ENCODE measurements around the gene OLFML2B.

OLFML2B gene

GRCh38 chr1:162004441-162004950, 19.2 kb downstream of the OLFML2B start:
- no peak for DNase-seq

DNA sequence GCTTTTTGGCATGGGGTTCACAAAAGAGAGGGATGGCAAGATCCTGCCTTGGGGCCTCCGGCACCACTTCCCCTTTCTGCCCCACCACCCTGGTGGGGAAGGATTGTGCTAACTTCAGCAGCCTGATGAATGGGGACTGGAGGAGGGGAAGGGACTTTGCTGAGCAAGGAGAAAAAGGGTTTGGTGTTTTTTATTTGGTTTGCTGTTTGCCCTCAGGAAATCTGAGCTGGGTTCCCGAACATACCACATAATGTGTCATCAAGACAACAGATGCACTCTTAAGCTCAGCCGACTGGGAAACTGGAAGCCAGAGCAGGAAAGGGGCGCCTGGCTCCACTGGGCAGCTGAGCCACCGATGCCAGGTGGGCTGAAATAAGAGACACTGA, 19.8 kb downstream of the OLFML2B start:
- peak; percentile 77 for DNase-seq

DNA sequence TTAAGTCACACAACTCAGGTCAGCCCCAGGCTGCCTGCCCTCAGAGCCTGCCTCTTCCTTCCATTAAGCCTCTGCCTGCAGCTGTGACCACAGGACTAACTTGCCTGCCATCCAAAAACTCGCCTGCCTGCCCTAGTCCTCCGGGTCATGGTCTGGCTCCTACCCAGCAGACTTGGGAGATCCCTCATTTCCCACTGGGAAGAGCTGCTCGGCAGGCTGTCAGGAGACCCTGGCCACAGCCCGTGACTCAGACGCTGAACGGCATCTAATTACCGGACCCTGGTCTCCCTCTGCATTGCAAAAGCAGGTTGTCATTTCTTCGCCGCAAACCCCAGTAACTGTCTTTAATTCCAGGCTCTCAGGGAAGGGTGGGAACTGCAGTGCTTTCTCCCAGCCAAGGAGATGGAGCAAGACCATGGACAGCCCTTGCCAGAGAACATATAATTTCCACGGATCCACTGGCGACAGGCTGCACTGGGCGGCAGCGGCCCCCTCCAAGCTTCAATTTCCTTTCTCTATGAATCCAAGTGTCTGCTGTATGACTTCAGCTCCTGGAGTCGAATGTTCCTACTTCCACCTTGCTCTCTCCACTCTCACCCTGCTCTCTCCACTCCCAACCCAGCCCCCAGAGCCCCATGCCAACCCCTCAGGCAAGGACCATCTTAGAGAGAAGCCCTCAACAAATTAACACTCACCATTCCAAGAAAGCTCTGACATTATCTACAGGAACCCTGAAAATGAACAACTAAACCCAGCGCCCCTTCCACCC, 20.4 kb downstream of the OLFML2B start:
- DNase-seq: no peak

DNA sequence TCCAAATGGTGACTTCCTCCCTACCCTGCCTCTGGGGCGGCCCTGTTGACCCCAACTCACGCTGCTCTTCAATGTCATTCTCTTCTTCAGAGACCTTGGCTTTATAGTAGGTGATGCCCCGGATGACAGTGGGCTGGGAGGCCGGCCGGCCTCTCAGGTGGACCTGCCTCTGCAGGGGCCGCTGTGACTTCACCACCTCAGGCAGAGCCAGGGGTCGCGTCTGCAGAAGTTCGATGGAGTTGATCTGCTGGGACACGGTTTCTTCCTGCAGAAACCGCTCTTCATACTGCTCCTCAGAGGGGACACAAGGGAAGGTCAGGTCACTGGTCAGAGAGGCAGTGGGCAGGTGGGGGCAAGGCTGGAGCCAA, 23.6 kb downstream of the OLFML2B start:
- DNase-seq: no peak

DNA sequence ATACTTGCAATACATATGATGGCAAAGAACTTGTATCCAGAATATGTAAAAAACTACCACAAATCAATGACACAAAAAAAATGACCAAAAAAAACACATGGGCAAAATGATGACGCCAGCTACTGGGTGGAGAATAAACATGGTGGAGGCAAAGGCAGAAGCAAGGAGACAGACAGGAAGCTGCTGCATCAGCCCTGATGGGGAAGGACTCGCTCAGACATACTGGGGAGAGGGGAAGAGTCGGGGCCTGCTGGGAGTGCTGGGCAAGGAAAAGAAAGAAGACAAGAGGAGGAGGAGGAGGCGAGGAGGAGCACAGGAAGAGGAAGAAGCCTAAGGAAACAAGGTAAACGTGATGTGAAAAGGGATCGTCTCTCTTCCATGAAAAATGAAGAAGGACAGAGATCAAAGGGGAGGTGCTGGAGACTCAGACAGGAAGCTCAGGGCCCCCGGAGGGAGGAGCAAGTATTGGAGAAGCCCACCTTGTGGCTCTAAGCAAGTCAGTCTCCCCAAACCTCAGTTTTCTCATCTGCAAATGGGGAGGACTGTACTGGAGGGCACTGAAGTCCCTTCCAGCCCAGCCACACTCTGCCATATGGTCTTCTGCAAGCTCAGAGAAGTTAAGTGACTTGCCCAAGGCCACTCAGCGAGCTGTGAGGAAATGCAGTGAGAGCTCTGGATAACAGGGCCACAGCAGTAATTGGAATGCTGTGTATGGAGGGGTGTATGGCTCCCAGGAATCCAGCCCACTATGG, 24.2 kb downstream of the OLFML2B start:
- DNase-seq: no peak

- no peak for DNase-seq
These were observed 24.9 kb downstream of the OLFML2B start for GRCh38 chr1:161998811-161999210.

GRCh38 chr1:161997152-161997551, 26.5 kb downstream of the OLFML2B start:
- DNase-seq: no peak

GRCh38 chr1:161994175-161994668, 29.4 kb downstream of the OLFML2B start:
- DNase-seq: no peak

DNA sequence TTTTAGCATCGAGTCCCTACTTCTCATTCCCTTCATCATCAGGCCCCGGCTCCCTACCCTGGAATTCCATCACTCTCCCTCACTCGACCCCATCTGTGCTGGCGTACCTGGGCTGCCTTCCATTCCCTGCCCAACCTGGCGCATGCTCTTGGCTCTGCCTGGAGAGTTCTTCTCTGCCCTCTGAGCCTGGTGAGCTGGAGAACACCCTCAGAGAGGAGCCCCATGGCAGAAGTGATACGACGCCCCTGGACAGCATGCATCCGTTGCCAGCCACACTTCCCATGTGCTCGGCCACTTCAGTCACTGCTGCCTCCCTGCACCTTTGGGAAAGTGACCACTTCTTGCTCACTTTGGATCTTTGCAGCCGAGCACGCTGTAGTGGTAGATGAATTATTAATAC, 30.1 kb downstream of the OLFML2B start:
- DNase-seq: no peak

- DNase-seq: no peak
These were observed 33.9 kb downstream of the OLFML2B start for GRCh38 chr1:161989786-161990185.

GRCh38 chr1:161989108-161989507, 34.6 kb downstream of the OLFML2B start:
- no peak for DNase-seq

DNA sequence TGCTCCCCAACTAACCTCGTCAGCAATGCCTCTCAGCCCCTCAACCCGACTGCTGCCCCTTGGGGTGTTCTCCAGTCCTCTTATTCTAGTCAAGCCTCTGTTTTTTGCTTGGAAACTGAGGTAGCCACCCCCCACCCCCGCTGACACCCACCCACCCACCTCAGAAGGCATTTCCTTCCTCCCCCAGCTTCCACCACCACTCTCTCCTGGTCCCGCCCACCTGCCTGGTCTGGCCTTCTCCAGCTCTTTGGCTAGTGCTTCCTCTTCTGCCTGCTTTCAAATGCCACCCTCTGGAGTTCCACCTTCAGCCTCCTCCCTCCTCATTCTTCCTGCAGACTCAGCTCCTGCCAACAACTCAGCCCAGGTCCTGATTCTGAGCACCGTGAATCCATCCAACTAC, 35.3 kb downstream of the OLFML2B start:
- no peak for DNase-seq

DNA sequence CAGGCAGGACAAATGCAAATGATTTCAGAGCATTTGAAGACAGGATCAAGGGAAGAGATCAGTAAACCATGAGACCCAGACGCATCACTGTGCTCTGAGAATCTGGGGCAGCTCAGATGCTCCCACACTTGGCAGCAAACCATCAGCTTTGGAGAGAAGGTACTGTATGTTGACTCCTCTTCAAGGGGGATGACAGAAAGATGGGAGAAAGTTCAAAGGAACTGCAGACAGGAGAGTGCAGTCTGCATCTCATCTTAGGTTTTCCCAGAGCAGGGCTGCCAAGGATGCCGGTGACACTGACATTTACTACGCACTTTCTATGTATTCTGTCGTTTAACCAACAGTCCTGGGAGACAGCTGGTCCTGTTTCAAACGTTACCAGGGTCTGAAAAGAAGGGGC, 35.8 kb downstream of the OLFML2B start:
- DNase-seq: no peak

DNA sequence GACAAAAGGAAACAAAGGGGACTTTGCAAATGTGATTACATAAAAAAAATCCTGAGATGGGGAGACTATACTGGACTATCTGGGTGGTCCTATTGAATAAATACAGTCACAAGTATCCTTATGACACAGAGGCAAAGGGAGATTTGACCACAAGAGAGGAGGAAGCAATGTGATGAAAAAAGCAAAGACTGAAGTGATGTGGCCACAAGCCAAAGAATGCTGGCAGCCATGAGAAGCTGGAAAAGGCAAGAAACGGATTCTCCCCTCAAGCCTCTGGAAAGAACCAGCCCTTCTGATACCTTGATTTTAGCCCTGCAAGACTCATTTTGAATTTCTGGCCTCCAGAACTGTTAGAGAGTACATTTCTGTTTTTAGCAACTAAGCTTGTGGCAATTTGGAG, 36.4 kb downstream of the OLFML2B start:
- DNase-seq: no peak

GRCh38 chr1:161986328-161986727, 37.3 kb downstream of the OLFML2B start:
- no peak for DNase-seq

DNA sequence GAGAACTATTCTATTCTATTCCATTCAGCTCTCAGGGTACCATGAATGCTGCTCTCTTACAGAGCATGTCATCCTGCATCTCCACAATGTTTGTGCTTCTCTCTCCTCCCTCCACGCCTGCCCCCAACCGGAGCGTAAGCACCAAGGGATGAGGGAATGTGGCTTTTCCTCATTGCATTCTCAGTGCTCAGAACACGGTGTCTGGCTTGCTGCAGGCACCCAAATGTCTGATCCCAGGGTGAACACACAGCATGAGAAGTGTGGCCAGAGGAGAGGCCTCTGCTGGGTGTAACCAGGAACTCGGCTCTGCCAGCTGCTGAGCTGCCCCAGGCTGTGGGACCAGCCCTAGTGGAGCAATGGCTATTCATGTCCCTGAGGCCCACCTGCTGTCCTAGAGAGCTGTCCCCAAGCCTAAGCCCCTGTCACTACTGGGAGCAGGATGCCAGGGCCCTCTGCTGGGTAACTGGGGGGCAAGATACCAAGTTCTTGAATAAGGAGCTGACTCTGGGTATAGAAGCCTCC, 38.3 kb downstream of the OLFML2B start:
- DNase-seq: no peak

- DNase-seq: no peak
These were observed 39.9 kb downstream of the OLFML2B start for GRCh38 chr1:161983725-161984124.

DNA sequence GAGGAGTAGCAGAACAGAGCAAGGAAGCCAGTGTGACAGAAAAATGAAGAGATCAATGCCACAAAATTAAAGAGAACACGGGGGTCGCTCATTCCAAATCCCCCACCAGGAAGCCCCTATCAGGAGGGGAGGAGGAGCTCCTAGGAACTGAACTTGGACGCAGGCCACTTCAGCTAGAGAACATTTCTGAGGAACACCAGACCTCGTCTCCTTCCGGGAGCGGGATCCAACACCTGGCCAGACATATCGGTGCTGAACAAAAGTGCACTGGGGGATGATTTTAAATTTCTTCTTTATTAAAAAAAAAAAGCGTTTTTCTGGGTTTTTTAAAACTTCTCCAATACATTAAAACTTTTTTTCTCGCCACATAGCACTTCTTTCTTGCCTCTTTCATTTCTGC, 40.8 kb downstream of the OLFML2B start:
- no peak for DNase-seq

GRCh38 chr1:161982507-161982895, 41.2 kb downstream of the OLFML2B start:
- DNase-seq: no peak

DNA sequence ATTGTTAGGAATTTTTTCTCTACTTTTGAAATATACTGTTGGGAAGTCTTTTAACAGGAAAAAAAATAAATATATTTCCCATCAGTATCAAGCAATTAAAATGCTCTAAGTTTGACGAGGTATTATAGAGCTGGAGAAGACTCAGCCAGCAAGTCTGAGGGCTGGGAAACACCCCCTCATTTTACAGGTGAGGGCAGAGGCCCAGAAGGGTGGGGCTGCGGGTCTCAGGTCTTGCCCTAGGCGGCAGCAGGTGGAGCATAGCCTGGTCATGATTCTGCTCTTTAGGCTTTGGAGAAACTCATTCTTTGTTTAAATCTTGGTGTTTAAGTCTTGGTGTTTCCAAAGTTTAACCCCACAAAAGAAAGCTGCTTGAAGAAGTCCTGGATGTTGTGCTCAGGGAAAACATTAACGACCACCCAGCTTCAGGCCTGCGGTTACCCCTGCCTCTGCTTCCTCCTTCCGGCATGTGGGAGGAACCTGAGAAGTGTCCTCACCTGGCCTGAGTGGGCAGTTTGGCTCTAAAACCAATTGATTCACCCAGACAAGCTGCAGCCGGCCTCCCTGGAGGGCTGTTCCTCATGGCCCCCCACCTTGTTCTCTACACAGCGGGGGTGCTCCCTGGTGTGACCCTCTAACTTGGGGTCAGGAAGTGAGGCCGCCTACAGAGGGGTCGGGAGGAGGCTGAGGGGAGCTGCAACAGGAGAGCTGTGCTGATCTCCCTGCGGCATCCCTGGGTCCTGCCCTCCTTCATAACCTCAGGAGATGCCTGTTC, 41.7 kb downstream of the OLFML2B start:
- no peak for DNase-seq

GRCh38 chr1:161981126-161981525, 42.5 kb downstream of the OLFML2B start:
- no peak for DNase-seq

GRCh38 chr1:161978011-161978790, 45.5 kb downstream of the OLFML2B start:
- DNase-seq: peak; percentile 89
